Osteoblast (primary cell): Measurements from ENCODE around the gene RPRD1B. TPM values are rescaled to one million over a fixed set of nuclear protein-coding genes. Genes with fewer than 3 reads are reported as not detected.
"Not testable (repeated sequence)": the region's sequence is repeated elsewhere in the genome, so short reads cannot be mapped to it uniquely, and the experiment has no call there.

Experiments
- DNase-seq: peaks from one replicate; pipeline ENCODE4 v3.0.0; 2011; ENCODE audit warnings: low spot score, mixed read lengths; ENCODE audit not compliant: insufficient read length; ENCODE audit errors: missing footprints
- H2AFZ ChIP-seq: 2 replicates; pipeline ENCODE4 v1.6.0; 2011; ENCODE audit warnings: mild to moderate bottlenecking, low read length
- H3K27ac ChIP-seq: 2 replicates; pipeline ENCODE4 v1.5.1; 2011; ENCODE audit warnings: mild to moderate bottlenecking, low read depth, low read length, moderate library complexity
- H3K27me3 ChIP-seq: 2 replicates; pipeline ENCODE4 v1.6.0; 2012; ENCODE audit warnings: mild to moderate bottlenecking, control low read depth, inconsistent platforms, low read length, moderate library complexity; ENCODE audit not compliant: insufficient read depth
- H3K36me3 ChIP-seq: 2 replicates; pipeline ENCODE4 v1.5.1; 2011; ENCODE audit warnings: mild to moderate bottlenecking, low read length, control low read depth, moderate library complexity; ENCODE audit not compliant: insufficient read depth
- H3K4me1 ChIP-seq: 2 replicates; pipeline ENCODE4 v1.5.1; 2011; ENCODE audit warnings: mild to moderate bottlenecking, low read length, control low read depth, moderate library complexity; ENCODE audit not compliant: insufficient read depth
- H3K4me2 ChIP-seq: 2 replicates; pipeline ENCODE4 v1.6.0; 2011; ENCODE audit warnings: mild to moderate bottlenecking, low read length; ENCODE audit not compliant: insufficient read depth
- H3K4me3 ChIP-seq: fragments of 200-600 bp; sonication (generic); 3 replicates; pipeline ENCODE4 v1.5.1; 2012; ENCODE audit warnings: mild to moderate bottlenecking, low read length, inconsistent platforms; ENCODE audit not compliant: insufficient read depth
- H3K79me2 ChIP-seq: 2 replicates; pipeline ENCODE4 v1.6.0; 2012; ENCODE audit warnings: mild to moderate bottlenecking, low read length, control low read depth, inconsistent platforms; ENCODE audit not compliant: insufficient read depth
- H3K9me3 ChIP-seq: 2 replicates; pipeline ENCODE4 v1.5.1; 2011; ENCODE audit warnings: low read depth, low read length, control low read depth
- H4K20me1 ChIP-seq: 2 replicates; pipeline ENCODE4 v1.6.0; 2012; ENCODE audit warnings: mild to moderate bottlenecking, low read length, control low read depth; ENCODE audit not compliant: insufficient read depth
- CTCF ChIP-seq: IDR thresholded peaks from 2 replicates; pipeline ENCODE4 v1.5.1; 2011; ENCODE audit warnings: mild to moderate bottlenecking, low read depth, low read length, moderate library complexity; ENCODE audit errors: extremely low read depth
- total RNA-seq: library from RNA; depleted of rRNA; stranded (reverse); fragments of >200 nt; gene quantifications from 2 replicates; pipeline ENCODE4 v1.2.3, GENCODE V29; 2012

RPRD1B gene
- total RNA-seq, 1 donor: 29.3 TPM

DNA sequence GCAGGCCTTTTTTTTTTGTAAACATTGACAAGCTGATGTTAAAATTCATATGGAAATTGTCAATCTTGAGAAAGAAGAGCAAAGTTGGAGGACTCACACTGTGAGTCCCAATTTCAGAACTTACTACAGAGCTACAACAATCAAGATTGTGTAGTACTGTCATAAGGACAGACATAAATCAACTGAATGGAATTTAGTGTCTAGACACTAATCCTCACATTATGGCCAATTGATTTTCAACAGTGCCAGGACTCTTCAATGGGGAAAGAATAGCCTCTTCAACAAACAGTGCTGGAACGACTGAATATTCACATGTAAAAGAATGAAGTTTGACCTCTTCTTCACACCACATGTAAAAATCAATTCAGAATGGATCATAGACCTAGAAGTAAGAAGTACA, 70.7 kb downstream of the RPRD1B start:
- Histone ChIP-seq H3K36me3 (no peaks in the 10 kb centered on the region), H4K20me1 (no peaks in the 10 kb centered on the region), H3K9me3 (no peaks in the 10 kb centered on the region), H3K27me3 (no peaks in the 10 kb centered on the region), H3K27ac (no peak overlapping the region), H3K4me1 (peaks cover 11% of the 10 kb centered on the region), H3K79me2 (no peaks in the 10 kb centered on the region), H3K4me3 (no peak overlapping the region), H3K4me2 (no peak overlapping the region), H2AFZ (no peak overlapping the region)
- TF ChIP-seq CTCF: no peak
- no peak for DNase-seq

- Histone ChIP-seq H2AFZ (no peak overlapping the region), H3K36me3 (no peaks in the 10 kb centered on the region), H4K20me1 (no peaks in the 10 kb centered on the region), H3K27ac (no peak overlapping the region), H3K27me3 (no peaks in the 10 kb centered on the region), H3K4me1 (peaks cover 27% of the 10 kb centered on the region), H3K79me2 (no peaks in the 10 kb centered on the region), H3K4me3 (no peak overlapping the region), H3K4me2 (no peak overlapping the region), H3K9me3 (no peaks in the 10 kb centered on the region)
- DNase-seq: no peak
- no peak for TF ChIP-seq CTCF
Observed at GRCh38 chr20:38106461-38106860, 72.9 kb downstream of the RPRD1B start.

GRCh38 chr20:38107386-38107785, 73.8 kb downstream of the RPRD1B start:
- H2AFZ ChIP-seq, H3K36me3 ChIP-seq, H3K4me3 ChIP-seq, H4K20me1 ChIP-seq, DNase-seq, H3K79me2 ChIP-seq, H3K27ac ChIP-seq, H3K9me3 ChIP-seq, H3K4me2 ChIP-seq, H3K27me3 ChIP-seq: not testable (repeated sequence)
- H3K4me1 ChIP-seq: peaks cover 27% of the 10 kb centered on the region

DNA sequence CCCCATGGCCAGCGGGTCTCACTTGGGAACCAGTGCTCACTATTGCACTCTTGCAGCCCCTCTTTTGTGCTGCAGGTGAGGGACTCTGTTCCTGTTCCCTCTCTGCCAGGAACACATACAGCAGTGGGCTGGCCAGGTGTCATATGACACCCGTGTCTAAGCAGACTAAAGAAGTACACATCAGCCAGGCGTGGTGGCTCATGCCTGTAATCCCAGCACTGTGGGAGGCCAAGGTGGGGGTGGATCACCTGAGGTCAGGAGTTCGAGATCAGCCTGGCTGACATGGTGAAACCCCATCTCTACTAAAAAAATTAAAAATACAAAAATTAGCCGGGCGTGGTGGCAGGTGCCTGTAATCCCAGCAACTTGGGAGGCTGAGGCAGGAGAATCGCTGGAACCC, 74.4 kb downstream of the RPRD1B start:
- H3K27ac ChIP-seq, H3K4me2 ChIP-seq, H3K9me3 ChIP-seq, H4K20me1 ChIP-seq, H3K27me3 ChIP-seq, H3K4me3 ChIP-seq, H2AFZ ChIP-seq, H3K36me3 ChIP-seq, H3K79me2 ChIP-seq, DNase-seq: not testable (repeated sequence)
- peaks cover 27% of the 10 kb centered on the region for H3K4me1 ChIP-seq

DNA sequence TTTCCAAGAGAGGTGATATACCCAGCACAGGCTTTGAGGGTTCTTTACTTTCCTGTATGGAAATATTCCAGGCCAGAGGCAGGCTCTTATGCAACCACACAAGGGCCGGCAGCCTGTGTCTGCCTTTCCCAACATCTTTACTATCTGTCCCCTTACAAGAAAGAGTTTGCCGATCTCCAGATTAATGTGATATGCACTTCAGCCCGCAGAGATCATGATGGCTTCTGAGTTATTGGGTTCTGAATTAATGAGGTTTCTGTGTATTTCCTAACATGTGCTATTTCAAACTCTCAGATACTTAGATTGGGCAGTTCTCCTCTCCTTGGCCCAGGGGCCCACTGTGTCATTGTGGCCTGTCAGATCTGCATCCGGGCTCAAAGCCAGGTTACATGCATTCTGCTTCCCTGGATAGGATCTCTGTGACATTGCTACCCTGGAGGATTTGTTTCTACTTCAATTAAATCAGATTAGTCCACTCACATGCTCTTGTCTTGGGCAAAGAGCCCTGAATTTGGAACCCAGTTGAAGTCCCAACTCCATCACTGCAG, 75.0 kb downstream of the RPRD1B start:
- H3K4me3 ChIP-seq: no peak overlapping the region
- peaks cover 27% of the 10 kb centered on the region for H3K4me1 ChIP-seq
- no peak overlapping the region for H2AFZ ChIP-seq
- DNase-seq: no peak
- no peak overlapping the region for H3K4me2 ChIP-seq
- no peaks in the 10 kb centered on the region for H3K79me2 ChIP-seq
- no peaks in the 10 kb centered on the region for H3K36me3 ChIP-seq
- TF ChIP-seq CTCF: no peak
- no peaks in the 10 kb centered on the region for H3K27me3 ChIP-seq
- no peaks in the 10 kb centered on the region for H3K9me3 ChIP-seq
- peak overlapping the region; percentile 89 for H3K27ac ChIP-seq
- no peaks in the 10 kb centered on the region for H4K20me1 ChIP-seq
